Measurements from ENCODE around the gene TASOR. TPM values are rescaled to one million over a fixed set of nuclear protein-coding genes. Genes with fewer than 3 reads are reported as not detected.

Gene TASOR
- total and polyA plus RNA-seq, 10 donors = 27.6 to 123 (median 85.8) TPM

GRCh38 chr3:56682462-56683121 is 473 bp downstream of the TASOR start:
- DNase-seq = peak; percentile 95
- Histone ChIP-seq H3K36me3 (peaks cover 0 to 13% (median 0%) of the 10 kb centered on the region in 6 donors), H3K27me3 (replicated peaks in 1 of 7) (no peaks in the 10 kb centered on the region), H3K27ac (peak overlapping the region; percentile 96 to 100 (median 100)), H3K9me3 (peaks cover 0 to 9% (median 0%) of the 10 kb centered on the region in 8 donors), H3K4me1 (peaks cover 28 to 54% (median 45%) of the 10 kb centered on the region in 6 donors), H3K4me3 (peak overlapping the region; percentile 63 to 82 (median 71))
- WGBS, 5 donors = 0 to 1% (median 0%) methylated on average over 25 to 58 of the region's 58 CpGs
- TF ChIP-seq, protein P1, sequence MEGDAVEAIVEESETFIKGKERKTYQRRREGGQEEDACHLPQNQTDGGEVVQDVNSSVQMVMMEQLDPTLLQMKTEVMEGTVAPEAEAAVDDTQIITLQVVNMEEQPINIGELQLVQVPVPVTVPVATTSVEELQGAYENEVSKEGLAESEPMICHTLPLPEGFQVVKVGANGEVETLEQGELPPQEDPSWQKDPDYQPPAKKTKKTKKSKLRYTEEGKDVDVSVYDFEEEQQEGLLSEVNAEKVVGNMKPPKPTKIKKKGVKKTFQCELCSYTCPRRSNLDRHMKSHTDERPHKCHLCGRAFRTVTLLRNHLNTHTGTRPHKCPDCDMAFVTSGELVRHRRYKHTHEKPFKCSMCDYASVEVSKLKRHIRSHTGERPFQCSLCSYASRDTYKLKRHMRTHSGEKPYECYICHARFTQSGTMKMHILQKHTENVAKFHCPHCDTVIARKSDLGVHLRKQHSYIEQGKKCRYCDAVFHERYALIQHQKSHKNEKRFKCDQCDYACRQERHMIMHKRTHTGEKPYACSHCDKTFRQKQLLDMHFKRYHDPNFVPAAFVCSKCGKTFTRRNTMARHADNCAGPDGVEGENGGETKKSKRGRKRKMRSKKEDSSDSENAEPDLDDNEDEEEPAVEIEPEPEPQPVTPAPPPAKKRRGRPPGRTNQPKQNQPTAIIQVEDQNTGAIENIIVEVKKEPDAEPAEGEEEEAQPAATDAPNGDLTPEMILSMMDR (IDR thresholded peaks at IDR 0.05 in 8 of 11, conservative IDR thresholded peaks at IDR 0.05 in 3 of 11) = peak in 4 of 11 experiments; percentile 7 to 22 (median 15)
- peak; percentile 82 to 88 (median 87) for TF ChIP-seq POLR2AphosphoS5 (IDR thresholded peaks at IDR 0.05)
- peak in 2 of 3 donors; percentile 4 to 60 for TF ChIP-seq POLR2A (IDR thresholded peaks at IDR 0.05)
- intact Hi-C loops (cut with DNase I; ENCODE audit: low total_unique reads) = no loop called here

- TF ChIP-seq POLR2A (IDR thresholded peaks at IDR 0.05) = no peak
- TF ChIP-seq, protein P1 (IDR thresholded peaks at IDR 0.05 in 8 of 11, conservative IDR thresholded peaks at IDR 0.05 in 3 of 11) = no peak
- TF ChIP-seq POLR2AphosphoS5 (IDR thresholded peaks at IDR 0.05) = no peak
- WGBS, 5 donors = 18 to 34% (median 20%) methylated on average over 6 to 10 of the region's 10 CpGs
- Histone ChIP-seq H3K9me3 (peaks cover 0 to 9% (median 0%) of the 10 kb centered on the region in 8 donors), H3K4me1 (peaks cover 28 to 60% (median 49%) of the 10 kb centered on the region in 6 donors), H3K27me3 (replicated peaks in 1 of 7) (no peaks in the 10 kb centered on the region), H3K36me3 (peaks cover 0 to 13% (median 0%) of the 10 kb centered on the region in 6 donors), H3K27ac (peak overlapping the region; percentile 96 to 100 (median 100)), H3K4me3 (peak overlapping the region; percentile 63 to 82 (median 71))
- intact Hi-C loops (cut with DNase I; ENCODE audit: low total_unique reads) = no loop called here
- no peak for DNase-seq
Observed at GRCh38 chr3:56681984-56682461, 1.0 kb downstream of the TASOR start.

- intact Hi-C loops (cut with DNase I; ENCODE audit: low total_unique reads) = no loop called here
Observed at GRCh38 chr3:56680054-56680580, 2.9 kb downstream of the TASOR start.

More at GRCh38 chr3:56680054-56680580, 2.9 kb downstream of the TASOR start:
- peaks cover 0 to 9% (median 0%) of the 10 kb centered on the region in 8 donors for H3K9me3 ChIP-seq
- no peak overlapping the region for H3K4me3 ChIP-seq
- no peak for DNase-seq
- H3K27ac ChIP-seq = no peak overlapping the region
- peaks cover 28 to 76% (median 49%) of the 10 kb centered on the region in 6 donors for H3K4me1 ChIP-seq
- TF ChIP-seq POLR2A (IDR thresholded peaks at IDR 0.05) = no peak
- TF ChIP-seq, protein P1 (IDR thresholded peaks at IDR 0.05 in 8 of 11, conservative IDR thresholded peaks at IDR 0.05 in 3 of 11) = no peak
- TF ChIP-seq POLR2AphosphoS5 (IDR thresholded peaks at IDR 0.05) = no peak
- H3K27me3 ChIP-seq (replicated peaks in 1 of 7) = no peaks in the 10 kb centered on the region
- H3K36me3 ChIP-seq = peaks cover 0 to 13% (median 0%) of the 10 kb centered on the region in 6 donors

Measured in spleen (tissue), 11 donors.